ENCODE data around the gene TTC7B. TPM values are rescaled to one million over a fixed set of nuclear protein-coding genes. Genes with fewer than 3 reads are reported as not detected.
"Not testable (repeated sequence)": the region's sequence is repeated elsewhere in the genome, so short reads cannot be mapped to it uniquely, and the experiment has no call there.

TTC7B gene, protein sequence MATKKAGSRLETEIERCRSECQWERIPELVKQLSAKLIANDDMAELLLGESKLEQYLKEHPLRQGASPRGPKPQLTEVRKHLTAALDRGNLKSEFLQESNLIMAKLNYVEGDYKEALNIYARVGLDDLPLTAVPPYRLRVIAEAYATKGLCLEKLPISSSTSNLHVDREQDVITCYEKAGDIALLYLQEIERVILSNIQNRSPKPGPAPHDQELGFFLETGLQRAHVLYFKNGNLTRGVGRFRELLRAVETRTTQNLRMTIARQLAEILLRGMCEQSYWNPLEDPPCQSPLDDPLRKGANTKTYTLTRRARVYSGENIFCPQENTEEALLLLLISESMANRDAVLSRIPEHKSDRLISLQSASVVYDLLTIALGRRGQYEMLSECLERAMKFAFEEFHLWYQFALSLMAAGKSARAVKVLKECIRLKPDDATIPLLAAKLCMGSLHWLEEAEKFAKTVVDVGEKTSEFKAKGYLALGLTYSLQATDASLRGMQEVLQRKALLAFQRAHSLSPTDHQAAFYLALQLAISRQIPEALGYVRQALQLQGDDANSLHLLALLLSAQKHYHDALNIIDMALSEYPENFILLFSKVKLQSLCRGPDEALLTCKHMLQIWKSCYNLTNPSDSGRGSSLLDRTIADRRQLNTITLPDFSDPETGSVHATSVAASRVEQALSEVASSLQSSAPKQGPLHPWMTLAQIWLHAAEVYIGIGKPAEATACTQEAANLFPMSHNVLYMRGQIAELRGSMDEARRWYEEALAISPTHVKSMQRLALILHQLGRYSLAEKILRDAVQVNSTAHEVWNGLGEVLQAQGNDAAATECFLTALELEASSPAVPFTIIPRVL
- polyA plus RNA-seq (2013, experiment 1 of 2) = 12.5 TPM
- 27.3 TPM for polyA plus RNA-seq (2013, experiment 2 of 2)

DNA sequence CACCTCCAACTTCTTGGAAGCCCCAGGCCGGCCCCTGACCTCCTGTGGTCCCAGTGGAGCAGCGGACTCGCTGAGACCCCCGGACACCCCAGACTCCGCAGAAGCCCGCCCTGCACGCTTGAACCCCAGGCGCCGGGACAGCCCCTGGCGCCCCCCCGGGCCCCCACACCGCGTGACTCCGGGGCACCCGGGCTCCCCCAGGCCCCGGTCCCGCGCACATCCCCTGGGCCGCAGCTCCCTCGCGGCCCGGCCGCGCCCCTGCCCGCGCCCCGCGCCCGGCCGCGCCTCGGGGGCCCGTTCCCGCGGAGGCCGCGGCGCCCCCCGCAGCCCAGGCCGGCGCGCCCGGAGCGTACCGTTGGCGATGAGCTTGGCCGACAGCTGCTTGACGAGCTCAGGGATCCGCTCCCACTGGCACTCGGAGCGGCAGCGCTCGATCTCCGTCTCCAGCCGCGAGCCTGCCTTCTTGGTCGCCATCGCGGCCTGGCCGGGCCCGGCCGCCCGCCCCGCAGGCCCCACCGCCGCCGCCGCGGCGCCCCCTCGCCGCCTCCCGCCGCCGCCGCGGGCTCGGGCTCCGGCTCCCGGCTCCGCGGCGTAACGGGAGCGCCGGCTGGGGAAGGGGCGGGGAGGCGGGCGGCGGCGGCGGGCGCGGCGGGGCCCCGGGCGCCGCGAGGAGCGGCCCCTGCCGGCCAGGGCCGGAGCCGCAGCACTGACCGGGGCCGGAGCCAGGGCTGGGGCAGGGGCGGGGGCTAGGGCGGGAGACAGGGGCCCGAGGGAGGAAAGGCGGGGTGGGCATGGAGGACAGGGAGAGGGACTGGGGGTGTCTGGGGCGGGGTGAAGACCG lies at the start of gene TTC7B:
TSS of gene TTC7B (minus strand) at position 609 of the 841 bp plus-strand sequence. CDS start at position 474, 135 bp downstream.
- H3K27ac ChIP-seq (ENCODE audit: low read depth, low read length) = no peak within 1 kb of the TSS
- no peaks in the 10 kb centered on the region for H3K4me1 ChIP-seq (ENCODE audit: insufficient read depth, low read length)
- under 1% methylated on average over 111 of the region's 111 CpGs for WGBS
- H3K36me3 ChIP-seq (ENCODE audit: insufficient read depth, low read length) = no peaks in the 10 kb centered on the region
- H3K4me3 ChIP-seq (ENCODE audit: low read length) = peak within 1 kb of the TSS; percentile 51
- H3K9me3 ChIP-seq (ENCODE audit: insufficient read depth, low read depth, low read length) = no peaks in the 10 kb centered on the region
- H3K9ac ChIP-seq (ENCODE audit: low read depth, low read length) = no peak within 1 kb of the TSS
- H3K27me3 ChIP-seq (ENCODE audit: insufficient read depth, low read length) = peaks cover 16% of the 10 kb centered on the region

- Histone ChIP-seq H3K27ac (ENCODE audit: low read depth, low read length) (no peak overlapping the region), H3K27me3 (ENCODE audit: insufficient read depth, low read length) (no peaks in the 10 kb centered on the region), H3K9ac (ENCODE audit: low read depth, low read length) (no peak overlapping the region), H3K36me3 (ENCODE audit: insufficient read depth, low read length) (no peaks in the 10 kb centered on the region), H3K4me1 (ENCODE audit: insufficient read depth, low read length) (peaks cover 5% of the 10 kb centered on the region; the same call in 1 of the 2 replicates), H3K4me3 (ENCODE audit: low read length) (no peak overlapping the region), H3K9me3 (ENCODE audit: insufficient read depth, low read depth, low read length) (no peaks in the 10 kb centered on the region)
- 98% methylated on average over 2 of the region's 2 CpGs for WGBS
These were observed 48.5 kb upstream of the TTC7B start for GRCh38 chr14:90864741-90865140.

GRCh38 chr14:90858511-90858910 lies 42.3 kb upstream of the TTC7B start:
- H3K9ac ChIP-seq (ENCODE audit: low read depth, low read length) = no peak overlapping the region
- H3K9me3 ChIP-seq (ENCODE audit: insufficient read depth, low read depth, low read length) = no peaks in the 10 kb centered on the region
- no peaks in the 10 kb centered on the region for H3K36me3 ChIP-seq (ENCODE audit: insufficient read depth, low read length)
- no peaks in the 10 kb centered on the region for H3K4me1 ChIP-seq (ENCODE audit: insufficient read depth, low read length)
- no peaks in the 10 kb centered on the region for H3K27me3 ChIP-seq (ENCODE audit: insufficient read depth, low read length)
- 94% methylated on average over 5 of the region's 5 CpGs for WGBS
- H3K4me3 ChIP-seq (ENCODE audit: low read length) = no peak overlapping the region
- H3K27ac ChIP-seq (ENCODE audit: low read depth, low read length) = no peak overlapping the region

GRCh38 chr14:90857866-90858265 lies 41.6 kb upstream of the TTC7B start:
- Histone ChIP-seq H3K27me3 (ENCODE audit: insufficient read depth, low read length) (no peaks in the 10 kb centered on the region), H3K36me3 (ENCODE audit: insufficient read depth, low read length) (no peaks in the 10 kb centered on the region), H3K9ac (ENCODE audit: low read depth, low read length) (no peak overlapping the region), H3K9me3 (ENCODE audit: insufficient read depth, low read depth, low read length) (no peaks in the 10 kb centered on the region), H3K27ac (ENCODE audit: low read depth, low read length) (no peak overlapping the region), H3K4me1 (ENCODE audit: insufficient read depth, low read length) (no peaks in the 10 kb centered on the region), H3K4me3 (ENCODE audit: low read length) (no peak overlapping the region)
- WGBS = 96% methylated on average over 6 of the region's 6 CpGs

DNA sequence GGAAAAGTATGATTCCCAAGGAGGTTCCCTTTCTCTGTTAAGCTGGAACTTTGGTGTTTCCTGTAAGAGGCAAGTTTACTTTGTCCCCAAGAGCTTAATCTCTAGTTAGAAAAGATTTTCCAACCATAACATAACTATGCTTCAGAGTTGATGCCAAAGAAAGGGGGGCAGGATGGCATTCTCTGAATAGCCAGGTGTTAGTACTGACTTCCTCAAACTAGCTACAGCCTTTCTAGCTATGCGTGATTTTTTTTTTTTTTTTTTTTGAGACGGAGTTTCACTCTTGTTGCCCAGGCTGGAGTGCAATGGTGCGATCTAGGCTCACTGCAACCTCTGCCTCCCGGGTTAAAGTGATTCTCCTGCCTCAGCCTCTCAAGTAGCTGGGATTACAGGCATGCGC lies 39.9 kb upstream of the TTC7B start:
- H3K4me3 ChIP-seq (ENCODE audit: low read length); H3K36me3 ChIP-seq (ENCODE audit: insufficient read depth, low read length); H3K27ac ChIP-seq (ENCODE audit: low read depth, low read length); H3K9me3 ChIP-seq (ENCODE audit: insufficient read depth, low read depth, low read length); H3K9ac ChIP-seq (ENCODE audit: low read depth, low read length); H3K27me3 ChIP-seq (ENCODE audit: insufficient read depth, low read length); H3K4me1 ChIP-seq (ENCODE audit: insufficient read depth, low read length): not testable (repeated sequence)
- WGBS = 93% methylated on average over 5 of the region's 5 CpGs

GRCh38 chr14:90853116-90853515 lies 36.9 kb upstream of the TTC7B start:
- H3K4me1 ChIP-seq (ENCODE audit: insufficient read depth, low read length) = peaks cover 13% of the 10 kb centered on the region
- no peaks in the 10 kb centered on the region for H3K9me3 ChIP-seq (ENCODE audit: insufficient read depth, low read depth, low read length)
- no peak overlapping the region for H3K4me3 ChIP-seq (ENCODE audit: low read length)
- H3K27ac ChIP-seq (ENCODE audit: low read depth, low read length) = no peak overlapping the region
- no peak overlapping the region for H3K9ac ChIP-seq (ENCODE audit: low read depth, low read length)
- H3K36me3 ChIP-seq (ENCODE audit: insufficient read depth, low read length) = no peaks in the 10 kb centered on the region
- H3K27me3 ChIP-seq (ENCODE audit: insufficient read depth, low read length) = no peaks in the 10 kb centered on the region

- Histone ChIP-seq H3K27ac (ENCODE audit: low read depth, low read length) (no peak overlapping the region), H3K4me1 (ENCODE audit: insufficient read depth, low read length) (peaks cover 13% of the 10 kb centered on the region), H3K36me3 (ENCODE audit: insufficient read depth, low read length) (no peaks in the 10 kb centered on the region), H3K9ac (ENCODE audit: low read depth, low read length) (no peak overlapping the region), H3K27me3 (ENCODE audit: insufficient read depth, low read length) (no peaks in the 10 kb centered on the region), H3K9me3 (ENCODE audit: insufficient read depth, low read depth, low read length) (no peaks in the 10 kb centered on the region), H3K4me3 (ENCODE audit: low read length) (no peak overlapping the region)
- WGBS = 100% methylated on average over 3 of the region's 5 CpGs
These were observed 35.3 kb upstream of the TTC7B start for GRCh38 chr14:90851327-90852036.

GRCh38 chr14:90850487-90850886 lies 34.3 kb upstream of the TTC7B start:
- Histone ChIP-seq H3K4me1 (ENCODE audit: insufficient read depth, low read length) (peaks cover 13% of the 10 kb centered on the region), H3K27ac (ENCODE audit: low read depth, low read length) (no peak overlapping the region; the same call in 1 of the 2 replicates), H3K9ac (ENCODE audit: low read depth, low read length) (peak overlapping the region; percentile 63), H3K4me3 (ENCODE audit: low read length) (no peak overlapping the region), H3K36me3 (ENCODE audit: insufficient read depth, low read length) (no peaks in the 10 kb centered on the region), H3K9me3 (ENCODE audit: insufficient read depth, low read depth, low read length) (no peaks in the 10 kb centered on the region), H3K27me3 (ENCODE audit: insufficient read depth, low read length) (no peaks in the 10 kb centered on the region)
- WGBS = 55% methylated on average over 3 of the region's 3 CpGs

DNA sequence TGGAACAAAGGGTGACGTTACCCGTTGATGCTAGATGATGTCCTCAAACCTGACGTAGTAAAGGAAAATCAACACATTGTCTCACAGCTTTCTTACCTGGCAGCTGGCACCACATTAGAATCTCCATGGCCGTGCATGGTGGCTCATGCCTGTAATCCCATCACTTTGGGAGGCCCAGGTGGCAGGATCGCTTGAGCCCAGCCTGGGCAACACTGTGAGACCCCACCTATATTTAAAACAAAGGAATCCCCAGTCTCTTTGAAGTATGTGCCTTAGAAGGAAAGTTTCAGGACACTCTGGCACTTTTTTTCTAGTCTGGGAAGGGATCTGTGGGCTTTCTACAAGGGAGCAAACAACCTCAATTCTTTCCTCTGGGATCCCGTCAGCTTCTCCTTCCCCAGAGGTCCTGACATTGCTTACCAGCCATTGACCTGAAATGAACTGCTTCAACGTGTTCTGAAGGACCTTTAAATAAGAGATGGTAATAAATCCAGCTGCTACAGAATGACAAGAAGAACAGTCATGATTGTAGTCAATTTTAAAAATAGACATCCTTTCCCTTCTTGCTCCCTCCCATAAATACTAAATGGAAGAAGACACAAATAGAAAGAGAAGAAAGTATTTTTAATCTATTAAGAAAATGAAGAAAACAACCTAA lies 33.7 kb upstream of the TTC7B start:
- Histone ChIP-seq H3K9me3 (ENCODE audit: insufficient read depth, low read depth, low read length) (no peaks in the 10 kb centered on the region), H3K4me3 (ENCODE audit: low read length) (no peak overlapping the region), H3K27me3 (ENCODE audit: insufficient read depth, low read length) (no peaks in the 10 kb centered on the region), H3K4me1 (ENCODE audit: insufficient read depth, low read length) (peaks cover 13% of the 10 kb centered on the region), H3K36me3 (ENCODE audit: insufficient read depth, low read length) (no peaks in the 10 kb centered on the region), H3K27ac (ENCODE audit: low read depth, low read length) (no peak overlapping the region), H3K9ac (ENCODE audit: low read depth, low read length) (no peak overlapping the region)
- WGBS = 84% methylated on average over 7 of the region's 7 CpGs
